NCI-H748 treated with DMSO at 0.1 percent for 48 hours (cell line): ENCODE measurements around the gene PI4K2A.
A peak's percentile ranks its signal among the peaks of the same experiment; 100 is the strongest.

Experiments used
- DNase-seq: peaks from one replicate; lab custom pipeline; 2025; lab: John Stamatoyannopoulos, UW

The PI4K2A gene

GRCh38 chr10:97640174-97640867 is at the start of gene PI4K2A:
PI4K2A (plus strand) TSS chr10:97640671; CDS start chr10:97640743, 72 bp downstream.
- DNase-seq = peak; percentile 92

GRCh38 chr10:97590748-97591495 is 49.5 kb upstream of the PI4K2A start:
- no peak for DNase-seq

GRCh38 chr10:97593421-97593820 is 47.0 kb upstream of the PI4K2A start:
- DNase-seq = no peak

- DNase-seq = no peak
Measured at GRCh38 chr10:97596101-97597082, 44.1 kb upstream of the PI4K2A start.

GRCh38 chr10:97597778-97598177 is 42.7 kb upstream of the PI4K2A start:
- DNase-seq = no peak

- DNase-seq = no peak
Measured at GRCh38 chr10:97598407-97599271, 41.8 kb upstream of the PI4K2A start.

GRCh38 chr10:97599272-97599619 is 41.2 kb upstream of the PI4K2A start:
- no peak for DNase-seq

- DNase-seq = no peak
Measured at GRCh38 chr10:97600616-97601015, 39.9 kb upstream of the PI4K2A start.

GRCh38 chr10:97601268-97602215 is 38.9 kb upstream of the PI4K2A start:
- DNase-seq = no peak

GRCh38 chr10:97607095-97607636 is 33.3 kb upstream of the PI4K2A start:
- no peak for DNase-seq

GRCh38 chr10:97608991-97609561 is 31.4 kb upstream of the PI4K2A start:
- DNase-seq = no peak

GRCh38 chr10:97611473-97611872 is 29.0 kb upstream of the PI4K2A start:
- no peak for DNase-seq

- no peak for DNase-seq
Measured at GRCh38 chr10:97612386-97612785, 28.1 kb upstream of the PI4K2A start.

- no peak for DNase-seq
Measured at GRCh38 chr10:97618285-97618684, 22.2 kb upstream of the PI4K2A start.

- DNase-seq = no peak
Measured at GRCh38 chr10:97618733-97619132, 21.7 kb upstream of the PI4K2A start.

GRCh38 chr10:97623277-97623676 is 17.2 kb upstream of the PI4K2A start:
- DNase-seq = no peak

- DNase-seq = no peak
Measured at GRCh38 chr10:97627731-97628130, 12.7 kb upstream of the PI4K2A start.

- DNase-seq = no peak
Measured at GRCh38 chr10:97628228-97628627, 12.2 kb upstream of the PI4K2A start.

- DNase-seq = no peak
Measured at GRCh38 chr10:97629289-97629688, 11.2 kb upstream of the PI4K2A start.

GRCh38 chr10:97631098-97631497 is 9.4 kb upstream of the PI4K2A start:
- DNase-seq = no peak
